ENCODE measurements around the gene ADGRL1.
A peak's percentile ranks its signal among the peaks of the same experiment; 100 is the strongest.

DNA sequence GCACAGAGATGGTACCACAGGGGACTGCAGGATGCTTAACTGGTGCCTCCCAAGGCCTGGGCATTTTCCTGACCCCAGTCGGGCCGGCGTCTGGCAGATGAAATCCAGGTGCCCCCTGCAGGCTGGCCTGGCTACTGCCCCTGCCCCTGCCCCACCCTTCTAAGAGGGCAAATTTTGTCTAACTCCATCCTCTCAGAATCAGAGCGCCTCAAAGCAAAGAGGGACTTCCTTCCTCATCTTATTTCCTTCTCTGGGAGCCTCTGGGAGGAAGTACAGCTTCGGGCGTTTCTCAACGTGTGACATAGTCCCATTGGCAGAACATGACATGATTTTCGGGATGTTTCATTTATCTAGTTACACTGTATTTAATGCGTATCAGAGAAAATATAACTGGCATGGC is 91.1 kb downstream of the ADGRL1 start:
- TF ChIP-seq, protein P1, sequence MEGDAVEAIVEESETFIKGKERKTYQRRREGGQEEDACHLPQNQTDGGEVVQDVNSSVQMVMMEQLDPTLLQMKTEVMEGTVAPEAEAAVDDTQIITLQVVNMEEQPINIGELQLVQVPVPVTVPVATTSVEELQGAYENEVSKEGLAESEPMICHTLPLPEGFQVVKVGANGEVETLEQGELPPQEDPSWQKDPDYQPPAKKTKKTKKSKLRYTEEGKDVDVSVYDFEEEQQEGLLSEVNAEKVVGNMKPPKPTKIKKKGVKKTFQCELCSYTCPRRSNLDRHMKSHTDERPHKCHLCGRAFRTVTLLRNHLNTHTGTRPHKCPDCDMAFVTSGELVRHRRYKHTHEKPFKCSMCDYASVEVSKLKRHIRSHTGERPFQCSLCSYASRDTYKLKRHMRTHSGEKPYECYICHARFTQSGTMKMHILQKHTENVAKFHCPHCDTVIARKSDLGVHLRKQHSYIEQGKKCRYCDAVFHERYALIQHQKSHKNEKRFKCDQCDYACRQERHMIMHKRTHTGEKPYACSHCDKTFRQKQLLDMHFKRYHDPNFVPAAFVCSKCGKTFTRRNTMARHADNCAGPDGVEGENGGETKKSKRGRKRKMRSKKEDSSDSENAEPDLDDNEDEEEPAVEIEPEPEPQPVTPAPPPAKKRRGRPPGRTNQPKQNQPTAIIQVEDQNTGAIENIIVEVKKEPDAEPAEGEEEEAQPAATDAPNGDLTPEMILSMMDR (IDR thresholded peaks at IDR 0.05) = peak; percentile 63 to 77 (median 71)
- TF ChIP-seq POLR2AphosphoS5 (IDR thresholded peaks at IDR 0.05) (peak in 1 of 2 donors; percentile 7), POLR2A (IDR thresholded peaks at IDR 0.05; ENCODE audit: low read depth) (no peak), EP300 (IDR thresholded peaks at IDR 0.05) (no peak)

Data from esophagus muscularis mucosa (tissue), 4 donors.